Measurements from ENCODE around the gene TAPT1. TPM values are rescaled to one million over a fixed set of nuclear protein-coding genes. Genes with fewer than 3 reads are reported as not detected.

TAPT1 gene
- total RNA-seq, 2 donors from 2014 or later = 19.7 to 21.1 TPM

DNA sequence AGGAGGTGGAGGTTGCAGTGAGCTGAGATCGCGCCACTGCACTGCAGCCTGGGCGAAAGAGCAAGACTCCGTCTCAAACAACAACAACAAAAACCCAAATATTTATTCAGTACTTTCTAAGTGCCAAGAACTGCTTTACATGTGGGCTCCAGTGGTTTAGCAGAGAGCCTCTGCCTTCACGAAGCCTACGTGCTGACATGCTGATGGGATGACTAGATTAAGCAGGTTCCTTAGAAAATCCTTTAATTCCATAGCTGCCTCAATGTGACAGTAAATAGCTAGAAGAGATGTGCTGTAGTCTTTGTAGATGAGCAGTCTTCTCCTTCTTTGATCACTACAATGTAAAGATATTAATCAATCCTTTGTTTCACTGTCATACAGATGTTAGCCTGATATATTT lies 49.6 kb downstream of the TAPT1 start:
- H3K4me1 ChIP-seq = no peaks in the 10 kb centered on the region
- TF ChIP-seq CTCF (IDR thresholded peaks at IDR 0.05) = no peak
- H3K4me3 ChIP-seq = no peak overlapping the region
- H3K27me3 ChIP-seq = no peaks in the 10 kb centered on the region
- H3K27ac ChIP-seq = no peak overlapping the region
- H3K36me3 ChIP-seq = peaks cover 45% of the 10 kb centered on the region
- H3K9me3 ChIP-seq = no peaks in the 10 kb centered on the region
- no peak for DNase-seq (ENCODE audit: low spot score)

DNA sequence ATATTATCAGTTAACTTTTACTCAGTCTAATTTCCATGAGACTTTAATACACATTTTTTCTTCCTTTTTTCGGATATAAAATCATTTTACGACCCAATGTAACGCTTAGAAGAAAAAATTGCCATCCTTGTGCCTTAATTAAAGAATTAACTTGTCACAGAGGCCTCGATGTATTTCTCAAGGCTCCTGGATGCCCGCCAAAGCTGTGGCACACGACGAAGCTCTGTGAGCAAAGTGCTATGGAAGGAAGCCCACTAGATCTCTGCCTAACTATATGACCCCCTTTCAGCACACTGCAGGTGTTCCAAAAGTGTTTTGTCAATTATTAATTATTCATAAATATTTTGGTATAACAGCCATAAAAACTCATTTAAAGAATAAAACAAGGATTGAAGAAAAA lies 54.4 kb downstream of the TAPT1 start:
- Histone ChIP-seq H3K4me1 (no peaks in the 10 kb centered on the region), H3K4me3 (no peak overlapping the region), H3K27me3 (no peaks in the 10 kb centered on the region), H3K9me3 (no peaks in the 10 kb centered on the region), H3K36me3 (peaks cover 57% of the 10 kb centered on the region), H3K27ac (no peak overlapping the region)
- DNase-seq (ENCODE audit: low spot score) = no peak
- TF ChIP-seq CTCF (IDR thresholded peaks at IDR 0.05) = no peak

- Histone ChIP-seq H3K27ac (no peak overlapping the region), H3K4me3 (no peak overlapping the region), H3K36me3 (peaks cover 64% of the 10 kb centered on the region), H3K9me3 (no peaks in the 10 kb centered on the region), H3K27me3 (no peaks in the 10 kb centered on the region), H3K4me1 (no peaks in the 10 kb centered on the region)
- no peak for TF ChIP-seq CTCF (IDR thresholded peaks at IDR 0.05)
- DNase-seq (ENCODE audit: low spot score) = no peak
These were observed 56.8 kb downstream of the TAPT1 start for GRCh38 chr4:16169490-16169889.

GRCh38 chr4:16168710-16169388 lies 57.4 kb downstream of the TAPT1 start:
- DNase-seq (ENCODE audit: low spot score) = no peak
- peaks cover 69% of the 10 kb centered on the region for H3K36me3 ChIP-seq

GRCh38 chr4:16168144-16168543 lies 58.1 kb downstream of the TAPT1 start:
- Histone ChIP-seq H3K27ac (no peak overlapping the region), H3K4me1 (no peaks in the 10 kb centered on the region), H3K9me3 (no peaks in the 10 kb centered on the region), H3K36me3 (peaks cover 67% of the 10 kb centered on the region), H3K4me3 (no peak overlapping the region), H3K27me3 (no peaks in the 10 kb centered on the region)
- TF ChIP-seq CTCF (IDR thresholded peaks at IDR 0.05) = no peak
- no peak for DNase-seq (ENCODE audit: low spot score)

More at GRCh38 chr4:16168710-16169388, 57.4 kb downstream of the TAPT1 start:
- H3K9me3 ChIP-seq = no peaks in the 10 kb centered on the region
- H3K4me1 ChIP-seq = no peaks in the 10 kb centered on the region
- H3K27ac ChIP-seq = no peak overlapping the region
- no peaks in the 10 kb centered on the region for H3K27me3 ChIP-seq
- no peak for TF ChIP-seq CTCF (IDR thresholded peaks at IDR 0.05)
- H3K4me3 ChIP-seq = no peak overlapping the region

GRCh38 chr4:16165931-16166330 lies 60.3 kb downstream of the TAPT1 start:
- TF ChIP-seq CTCF (IDR thresholded peaks at IDR 0.05) = no peak
- Histone ChIP-seq H3K4me1 (no peaks in the 10 kb centered on the region), H3K27ac (no peak overlapping the region), H3K9me3 (no peaks in the 10 kb centered on the region), H3K27me3 (no peaks in the 10 kb centered on the region), H3K4me3 (no peak overlapping the region), H3K36me3 (peaks cover 71% of the 10 kb centered on the region)
- DNase-seq (ENCODE audit: low spot score) = no peak
